Measurements from ENCODE around the gene ZNF764. TPM values are rescaled to one million over a fixed set of nuclear protein-coding genes. Genes with fewer than 3 reads are reported as not detected.
A peak's percentile ranks its signal among the peaks of the same experiment; 100 is the strongest.
"Not testable (repeated sequence)": the region's sequence is repeated elsewhere in the genome, so short reads cannot be mapped to it uniquely, and the experiment has no call there.

ZNF764 gene
- total and polyA plus RNA-seq, 8 donors, result 3.1 to 5.6 (median 4.7) TPM

GRCh38 chr16:30524575-30525568, 33.3 kb downstream of the ZNF764 start:
- 95% methylated on average over 60 of the region's 60 CpGs for WGBS, 2 donors
- intact Hi-C loops (cut with DNase I), result loop anchor here in 2 of 3 donors (5.0 kb wide), 1 partner anchor 93 kb away; the partner anchor contains the start of gene DCTPP1 (in 2 of the 2)
- Histone ChIP-seq H3K27me3 (no peaks in the 10 kb centered on the region), H3K4me1 (peaks cover 6 to 11% (median 7%) of the 10 kb centered on the region in 3 donors), H3K27ac (no peak overlapping the region), H3K4me3 (no peak overlapping the region), H3K9me3 (no peaks in the 10 kb centered on the region), H3K36me3 (no peaks in the 10 kb centered on the region)
- FAIRE-seq (no peak), DNase-seq (peak in 2 of 6 donors; percentile 49 to 80), ATAC-seq (no peak)
- no peak for TF ChIP-seq CTCF (IDR thresholded peaks at IDR 0.05)

GRCh38 chr16:30523768-30524574, 34.2 kb downstream of the ZNF764 start:
- no peaks in the 10 kb centered on the region for H3K9me3 ChIP-seq
- H3K4me1 ChIP-seq, result peaks cover 6 to 11% (median 7%) of the 10 kb centered on the region in 3 donors
- no peak for TF ChIP-seq CTCF (IDR thresholded peaks at IDR 0.05)
- intact Hi-C loops (cut with DNase I), result loop anchor here in 1 of 3 donors (5.0 kb wide), 1 partner anchor 92 kb away; the partner anchor contains the start of gene DCTPP1
- FAIRE-seq, result no peak
- H3K4me3 ChIP-seq, result no peak overlapping the region
- DNase-seq, result peak in 1 of 6 donors; percentile 52
- no peaks in the 10 kb centered on the region for H3K27me3 ChIP-seq
- H3K27ac ChIP-seq, result no peak overlapping the region
- WGBS, 2 donors, result 77 to 79% methylated on average over 25 to 26 of the region's 26 CpGs
- no peaks in the 10 kb centered on the region for H3K36me3 ChIP-seq
- ATAC-seq, result no peak

- H3K27ac ChIP-seq, ATAC-seq, FAIRE-seq, H3K36me3 ChIP-seq, H3K9me3 ChIP-seq, H3K4me1 ChIP-seq, H3K27me3 ChIP-seq, DNase-seq, H3K4me3 ChIP-seq: not testable (repeated sequence)
- intact Hi-C loops (cut with DNase I), result loop anchor here in 1 of 3 donors (5.0 kb wide), 1 partner anchor 91 kb away; the partner anchor contains the start of gene DCTPP1
- WGBS, 2 donors, result 87 to 92% methylated on average over 12 of the region's 12 CpGs
Measured at GRCh38 chr16:30522702-30523463, 35.3 kb downstream of the ZNF764 start.

GRCh38 chr16:30521873-30522641, 36.1 kb downstream of the ZNF764 start:
- intact Hi-C loops (cut with DNase I), result loop anchor here in 1 of 3 donors (5.0 kb wide), 1 partner anchor 90 kb away; the partner anchor contains the start of gene DCTPP1
- H3K4me3 ChIP-seq, result no peak overlapping the region
- H3K9me3 ChIP-seq, result no peaks in the 10 kb centered on the region
- ATAC-seq (no peak), DNase-seq (no peak), FAIRE-seq (no peak)
- TF ChIP-seq CTCF (IDR thresholded peaks at IDR 0.05), result no peak
- H3K27me3 ChIP-seq, result no peaks in the 10 kb centered on the region
- 27 to 28% methylated on average over 11 of the region's 11 CpGs for WGBS, 2 donors
- no peak overlapping the region for H3K27ac ChIP-seq
- H3K4me1 ChIP-seq, result peaks cover 0 to 3% (median 0%) of the 10 kb centered on the region in 3 donors
- no peaks in the 10 kb centered on the region for H3K36me3 ChIP-seq

Data from pancreas (tissue), 10 donors.